GM12878 (cell line): ENCODE measurements around the gene COQ7. TPM values are rescaled to one million over a fixed set of nuclear protein-coding genes. Genes with fewer than 3 reads are reported as not detected.

Experiments
- ATAC-seq: fragments of 200-7000 bp; cut with Tn5 transposase; 3 replicates; pipeline ENCODE4 v1.9.1; 2020; ENCODE audit warnings: mild to moderate bottlenecking, moderate library complexity
- BruUV-seq: library from RNA; stranded (reverse); fragments of 400-500 nt; replicated peaks from 2 replicates; lab custom pipeline; 2021; lab: Mats Ljungman, UMichigan
- CTCF ChIA-PET: fragments of 300-600 bp; sonication (Branson Sonifier 250); formaldehyde crosslinking; extraction: SDS; loops from one replicate; lab custom pipeline; 2021; ENCODE audit warnings: inconsistent platforms; lab: Yijun Ruan, JAX
- POLR2A ChIA-PET: fragments of 350-600 bp; formaldehyde crosslinking; extraction: SDS; loops from one replicate; lab custom pipeline; 2021; ENCODE audit warnings: inconsistent platforms; lab: Charles Lee
- RAD21 ChIA-PET: fragments of 300-600 bp; sonication (Branson Sonifier 250); formaldehyde crosslinking; loops from one replicate; lab custom pipeline; 2023; ENCODE audit warnings: antibody characterized with exemption; ENCODE audit not compliant: unreplicated experiment; lab: Charles Lee
- SMC1A ChIA-PET: fragments of 300-600 bp; sonication (Branson Sonifier 250); formaldehyde crosslinking; loops from one replicate; lab custom pipeline; 2023; ENCODE audit not compliant: unreplicated experiment, uncharacterized antibody; lab: Charles Lee
- DNase-seq: peaks from one replicate; pipeline ENCODE4 v3.0.0-alpha.2; 2011; ENCODE audit warnings: low read depth, low spot score
- FAIRE-seq: peaks from 3 replicates; lab custom pipeline; 2011; peaks lifted over from hg19 to GRCh38; lab: Jason Lieb, UNC
- H2AFZ ChIP-seq: 2 replicates; pipeline ENCODE4 v1.6.0; 2011; ENCODE audit warnings: low read depth, low read length, control low read depth; ENCODE audit not compliant: control insufficient read depth
- H3K27ac ChIP-seq: 2 replicates; pipeline ENCODE4 v1.5.1; 2011; ENCODE audit warnings: control low read depth; ENCODE audit not compliant: control insufficient read depth, insufficient read depth
- H3K27me3 ChIP-seq, 2 experiments: replicated peaks in 1 of 2; 2 replicates each; pipeline versions ENCODE4 v1.6.0 to v1.6.1; 2011; ENCODE audit warnings: low read length in 1 of 2; ENCODE audit not compliant: control insufficient read depth in 2 of 2, insufficient read depth in 2 of 2
- H3K36me3 ChIP-seq, 2 experiments: 2 replicates each; pipeline ENCODE4 v1.5.1; 2011; ENCODE audit warnings: low read length in 1 of 2; ENCODE audit not compliant: control insufficient read depth in 2 of 2, insufficient read depth in 2 of 2
- H3K4me1 ChIP-seq: 2 replicates; pipeline ENCODE4 v1.6.1; 2011; ENCODE audit warnings: mild to moderate bottlenecking, low read length, moderate library complexity, mixed read lengths; ENCODE audit not compliant: control insufficient read depth, insufficient read depth
- H3K4me2 ChIP-seq: 2 replicates; pipeline ENCODE4 v1.6.0; 2011; ENCODE audit warnings: control low read depth; ENCODE audit not compliant: control insufficient read depth, insufficient read depth
- H3K4me3 ChIP-seq: fragments of 200-600 bp; sonication (generic); 2 replicates; pipeline ENCODE4 v1.5.1; 2016
- H3K79me2 ChIP-seq: 2 replicates; pipeline ENCODE4 v1.6.0; 2011; ENCODE audit warnings: low read length; ENCODE audit not compliant: control insufficient read depth, insufficient read depth
- H3K9ac ChIP-seq: 2 replicates; pipeline ENCODE4 v1.8.0; 2011; ENCODE audit warnings: low read length, control low read depth, mixed read lengths; ENCODE audit not compliant: control insufficient read depth, insufficient read depth
- H3K9me3 ChIP-seq: replicated peaks from 3 replicates; pipeline ENCODE4 v1.5.1; 2011; ENCODE audit warnings: mild to moderate bottlenecking, low read length; ENCODE audit not compliant: control insufficient read depth, insufficient read depth
- H4K20me1 ChIP-seq: 2 replicates; pipeline ENCODE4 v1.6.0; 2011; ENCODE audit not compliant: control insufficient read depth, insufficient read depth
- ZNF24 ChIP-seq: fragments of 450-650 bp; IDR thresholded peaks from 2 replicates; pipeline ENCODE4 v1.6.1; 2017; ENCODE audit warnings: antibody characterized with exemption, mild to moderate bottlenecking
- WGBS: methylation state at CpG from one replicate; pipeline ENCODE4 v1.1.6; 2016; ENCODE audit warnings: low lambda C conversion rate; ENCODE audit not compliant: insufficient replicate concordance, insufficient coverage; ENCODE audit errors: missing lambda C conversion rate; 5-methylcytosine and 5-hydroxymethylcytosine counted together
- in situ Hi-C: fragments of 300-500 bp; cut with MboI; formaldehyde crosslinking; loops from 9 replicates; pipeline ENCODE4 v1.14.3; 2018; ENCODE audit warnings: mixed read lengths
- intact Hi-C: fragments of 100-400 bp; cut with micrococcal nuclease; formaldehyde crosslinking; loops from one replicate; pipeline ENCODE4 v1.14.2; 2022; ENCODE audit not compliant: unreplicated experiment
- polyA plus RNA-seq, 11 experiments: library from polyadenylated mRNA; depleted of rRNA in 4 of 11; unstranded in 6 of 11; stranded (reverse) in 5 of 11; fragments of >200 nt; fragmentation: Nextera tagmentation in 4 of 11; fragmentation: Illumina TruSeq in 1 of 11; extraction: Ambion mirVana in 4 of 11; extraction: Trizol in 1 of 11; gene quantifications; 1 replicate in 1 of 11; 2 replicates in 10 of 11; pipeline versions ENCODE4 v1.2.1 to v1.2.3, GENCODE V29; 2011 to 2016; ENCODE audit warnings: inconsistent platforms in 2 of 11, missing spikeins in 2 of 11, low read depth in 1 of 11
- total RNA-seq, 4 experiments: library from RNA; depleted of rRNA in 3 of 4; stranded (reverse); fragments of >200 nt in 3 of 4; fragmentation: Illumina TruSeq in 1 of 4; extraction: Trizol in 1 of 4; gene quantifications; 2 replicates each; pipeline versions ENCODE4 v1.2.1 to v1.2.3, GENCODE V29; 2013 to 2021
- TF ChIP-seq, protein P1 (sequence below): IDR thresholded peaks from 2 replicates; pipeline ENCODE4 v1.6.1; 2011; ENCODE audit warnings: borderline replicate concordance, low read depth, mild to moderate bottlenecking, moderate library complexity, low read length; ENCODE audit not compliant: insufficient read depth, poor library complexity, severe bottlenecking

COQ7 gene
- total and polyA plus RNA-seq, 10 of the 15 experiments (the other 5 are each of a cell fraction or from before 2014, with no cell fraction given): 3.2 to 21.9 (median 13.0) TPM

DNA sequence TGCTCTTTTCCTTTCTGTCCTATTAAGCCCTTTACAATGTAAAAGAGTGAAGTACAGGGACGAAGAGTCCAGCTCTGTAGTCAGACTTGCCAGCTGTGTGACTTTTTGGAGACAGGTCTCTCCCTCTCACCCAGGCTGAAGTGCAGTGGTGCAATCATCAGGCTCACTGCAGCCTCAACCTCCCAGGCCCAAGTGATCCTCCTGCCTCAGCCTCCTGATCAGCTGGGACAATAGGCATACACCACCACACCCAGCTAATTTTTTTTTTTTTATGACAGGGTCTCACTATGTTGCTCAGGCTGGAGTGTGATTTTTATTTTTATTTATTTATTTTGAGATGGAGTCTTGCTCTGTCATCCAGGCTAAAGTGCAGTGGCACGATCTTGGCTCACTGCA is 39.2 kb downstream of the COQ7 start:
- Histone ChIP-seq H3K79me2 (no peaks in the 10 kb centered on the region), H3K27me3 (no peaks in the 10 kb centered on the region), H3K36me3 (no peaks in the 10 kb centered on the region), H2AFZ (no peak overlapping the region), H3K9me3 (no peaks in the 10 kb centered on the region), H3K27ac (no peak overlapping the region), H3K4me1 (peaks cover 24% of the 10 kb centered on the region), H3K4me2 (no peak overlapping the region), H3K9ac (no peak overlapping the region), H3K4me3 (no peak overlapping the region), H4K20me1 (no peaks in the 10 kb centered on the region)
- ChIA-PET SMC1A (interaction anchor here (3.9 to 5.4 kb wide), 2 partner anchors 11 to 12 kb away, joined by 34 to 36 read pairs; no protein-coding TSS in a partner anchor), CTCF (interaction anchor here (0.6 to 2.1 kb wide), 3 partner anchors 11 to 22 kb away, joined by 3 to 6 read pairs (median 4); no protein-coding TSS in a partner anchor), POLR2A (interaction anchor here (0.6 kb wide), 1 partner anchor 122 kb away, joined by 3 read pairs; no protein-coding TSS in a partner anchor), RAD21 (interaction anchor here (1.0 to 1.5 kb wide), 2 partner anchors 11 to 73 kb away, joined by 3 to 4 read pairs; no protein-coding TSS in a partner anchor)
- no TSS peak for BruUV-seq
- 83% methylated on average over 2 of the region's 2 CpGs for WGBS
- in situ Hi-C loops: no loop called here
- no peak for DNase-seq
- no peak for ATAC-seq
- intact Hi-C loops: no loop called here
- FAIRE-seq: no peak
- TF ChIP-seq, protein P1, sequence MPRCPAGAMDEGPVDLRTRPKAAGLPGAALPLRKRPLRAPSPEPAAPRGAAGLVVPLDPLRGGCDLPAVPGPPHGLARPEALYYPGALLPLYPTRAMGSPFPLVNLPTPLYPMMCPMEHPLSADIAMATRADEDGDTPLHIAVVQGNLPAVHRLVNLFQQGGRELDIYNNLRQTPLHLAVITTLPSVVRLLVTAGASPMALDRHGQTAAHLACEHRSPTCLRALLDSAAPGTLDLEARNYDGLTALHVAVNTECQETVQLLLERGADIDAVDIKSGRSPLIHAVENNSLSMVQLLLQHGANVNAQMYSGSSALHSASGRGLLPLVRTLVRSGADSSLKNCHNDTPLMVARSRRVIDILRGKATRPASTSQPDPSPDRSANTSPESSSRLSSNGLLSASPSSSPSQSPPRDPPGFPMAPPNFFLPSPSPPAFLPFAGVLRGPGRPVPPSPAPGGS: no peak
- 0 out of 2 replicates have a peak, but pooled peaks have one; percentile 0 for TF ChIP-seq ZNF24
